Activated B cell treated with CpG ODN at 0.5 μM for 24 hours (primary cell): ENCODE data around the gene UBE2H. TPM values are rescaled to one million over a fixed set of nuclear protein-coding genes. Genes with fewer than 3 reads are reported as not detected.

Source experiments
- ATAC-seq: fragments of 200-7000 bp; cut with Tn5 transposase; one replicate; pipeline ENCODE4 v1.10.0; 2021; ENCODE audit warnings: low read depth, mild to moderate bottlenecking, moderate library complexity
- CTCF ChIA-PET: fragments of 350-600 bp; sonication (Branson Sonifier 250); formaldehyde crosslinking; loops from one replicate; lab custom pipeline; 2021; ENCODE audit warnings: antibody characterized with exemption; lab: Charles Lee
- POLR2A ChIA-PET: fragments of 350-600 bp; sonication (Branson Sonifier 250); formaldehyde crosslinking; loops from one replicate; lab custom pipeline; 2021; ENCODE audit warnings: antibody characterized with exemption; lab: Charles Lee
- DNase-seq: peaks from one replicate; pipeline ENCODE4 v3.0.0; 2022
- H3K27ac Mint-ChIP-seq: one replicate; pipeline ENCODE4 v1.8.0; 2020; ENCODE audit warnings: mixed read lengths
- H3K27me3 Mint-ChIP-seq: one replicate; pipeline ENCODE4 v1.8.0; 2021; ENCODE audit warnings: mixed read lengths
- H3K36me3 Mint-ChIP-seq: one replicate; pipeline ENCODE4 v1.8.0; 2021; ENCODE audit warnings: low read depth, mixed read lengths
- H3K4me1 Mint-ChIP-seq: one replicate; pipeline ENCODE4 v1.8.0; 2021; ENCODE audit warnings: mixed read lengths
- H3K4me3 Mint-ChIP-seq: one replicate; pipeline ENCODE4 v1.8.0; 2020; ENCODE audit warnings: mild to moderate bottlenecking, mixed read lengths
- H3K9me3 Mint-ChIP-seq: one replicate; pipeline ENCODE4 v1.8.0; 2020; ENCODE audit warnings: mixed read lengths
- intact Hi-C: fragments of 100-400 bp; cut with micrococcal nuclease; formaldehyde crosslinking; loops from one replicate; pipeline ENCODE4 v1.15.1; 2024
- total RNA-seq: library from RNA; stranded (reverse); gene quantifications from 2 replicates; pipeline ENCODE4 v1.2.3, GENCODE V29; 2022
- TF ChIP-seq, protein P1 (sequence below): fragments of 200-600 bp; IDR thresholded peaks from one replicate; pipeline ENCODE4 v1.8.0; 2022; ENCODE audit warnings: antibody characterized with exemption, mild to moderate bottlenecking

UBE2H gene
- total RNA-seq, 1 donor from 2014 or later = 32.6 TPM

DNA sequence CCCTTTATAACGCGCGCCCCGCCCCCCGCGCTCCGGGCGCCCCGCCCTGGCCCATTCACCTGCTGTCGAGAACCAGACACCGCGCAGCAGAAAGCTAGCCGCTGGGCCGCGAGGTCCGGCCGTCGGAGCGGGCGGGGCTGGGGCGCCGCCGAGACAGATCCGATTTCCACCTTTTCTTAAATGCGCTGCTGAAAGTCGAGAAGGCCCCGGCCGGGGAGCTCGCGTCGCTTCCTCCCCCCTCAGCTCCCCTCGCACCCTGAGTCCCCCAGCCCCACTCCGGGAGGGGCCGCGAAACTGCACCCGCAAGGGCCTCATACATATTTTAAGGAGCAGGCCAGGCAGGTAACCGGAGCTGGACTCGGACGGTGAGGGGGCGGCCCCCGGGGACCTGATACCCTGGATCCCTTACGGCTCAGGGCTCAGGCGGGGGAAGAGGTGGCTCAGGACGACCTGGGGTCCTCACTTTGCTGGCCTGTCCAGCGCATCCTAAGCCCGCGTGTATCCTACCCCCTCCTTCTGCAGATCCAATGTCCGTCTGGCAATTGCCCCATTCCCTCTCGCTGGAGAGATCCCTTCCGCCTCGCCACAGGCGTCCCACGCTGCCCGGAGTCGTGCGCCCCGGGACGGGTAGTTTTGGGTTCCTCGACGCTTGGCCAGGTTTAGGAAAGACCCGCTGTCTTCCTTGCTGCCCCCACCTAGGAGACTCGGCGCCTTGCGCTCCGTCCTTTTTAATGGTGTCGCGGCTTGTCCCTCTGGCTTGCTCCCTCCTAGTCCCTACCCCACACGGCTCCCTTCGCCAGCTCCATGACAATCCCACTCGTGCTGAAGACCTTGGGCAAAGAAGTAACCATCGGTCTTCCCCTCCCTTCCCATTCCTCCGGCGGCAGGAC, 170.6 kb downstream of the UBE2H start:
- TF ChIP-seq, protein P1, sequence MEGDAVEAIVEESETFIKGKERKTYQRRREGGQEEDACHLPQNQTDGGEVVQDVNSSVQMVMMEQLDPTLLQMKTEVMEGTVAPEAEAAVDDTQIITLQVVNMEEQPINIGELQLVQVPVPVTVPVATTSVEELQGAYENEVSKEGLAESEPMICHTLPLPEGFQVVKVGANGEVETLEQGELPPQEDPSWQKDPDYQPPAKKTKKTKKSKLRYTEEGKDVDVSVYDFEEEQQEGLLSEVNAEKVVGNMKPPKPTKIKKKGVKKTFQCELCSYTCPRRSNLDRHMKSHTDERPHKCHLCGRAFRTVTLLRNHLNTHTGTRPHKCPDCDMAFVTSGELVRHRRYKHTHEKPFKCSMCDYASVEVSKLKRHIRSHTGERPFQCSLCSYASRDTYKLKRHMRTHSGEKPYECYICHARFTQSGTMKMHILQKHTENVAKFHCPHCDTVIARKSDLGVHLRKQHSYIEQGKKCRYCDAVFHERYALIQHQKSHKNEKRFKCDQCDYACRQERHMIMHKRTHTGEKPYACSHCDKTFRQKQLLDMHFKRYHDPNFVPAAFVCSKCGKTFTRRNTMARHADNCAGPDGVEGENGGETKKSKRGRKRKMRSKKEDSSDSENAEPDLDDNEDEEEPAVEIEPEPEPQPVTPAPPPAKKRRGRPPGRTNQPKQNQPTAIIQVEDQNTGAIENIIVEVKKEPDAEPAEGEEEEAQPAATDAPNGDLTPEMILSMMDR = no peak
- ATAC-seq (no peak), DNase-seq (no peak)
- no peaks in the 10 kb centered on the region for H3K9me3 Mint-ChIP-seq
- CTCF ChIA-PET = no interaction called here
- H3K27me3 Mint-ChIP-seq = peaks cover 55% of the 10 kb centered on the region
- no peak overlapping the region for H3K27ac Mint-ChIP-seq
- peaks cover 47% of the 10 kb centered on the region for H3K4me1 Mint-ChIP-seq
- peak overlapping the region; percentile 81 for H3K4me3 Mint-ChIP-seq
- intact Hi-C loops = loop anchor here (1.0 to 10.0 kb wide), 5 partner anchors 43 to 953 kb away; partner anchors contain the start of genes KLF14, STRIP2, TMEM209 and UBE2H
- POLR2A ChIA-PET = no interaction called here
- no peaks in the 10 kb centered on the region for H3K36me3 Mint-ChIP-seq

DNA sequence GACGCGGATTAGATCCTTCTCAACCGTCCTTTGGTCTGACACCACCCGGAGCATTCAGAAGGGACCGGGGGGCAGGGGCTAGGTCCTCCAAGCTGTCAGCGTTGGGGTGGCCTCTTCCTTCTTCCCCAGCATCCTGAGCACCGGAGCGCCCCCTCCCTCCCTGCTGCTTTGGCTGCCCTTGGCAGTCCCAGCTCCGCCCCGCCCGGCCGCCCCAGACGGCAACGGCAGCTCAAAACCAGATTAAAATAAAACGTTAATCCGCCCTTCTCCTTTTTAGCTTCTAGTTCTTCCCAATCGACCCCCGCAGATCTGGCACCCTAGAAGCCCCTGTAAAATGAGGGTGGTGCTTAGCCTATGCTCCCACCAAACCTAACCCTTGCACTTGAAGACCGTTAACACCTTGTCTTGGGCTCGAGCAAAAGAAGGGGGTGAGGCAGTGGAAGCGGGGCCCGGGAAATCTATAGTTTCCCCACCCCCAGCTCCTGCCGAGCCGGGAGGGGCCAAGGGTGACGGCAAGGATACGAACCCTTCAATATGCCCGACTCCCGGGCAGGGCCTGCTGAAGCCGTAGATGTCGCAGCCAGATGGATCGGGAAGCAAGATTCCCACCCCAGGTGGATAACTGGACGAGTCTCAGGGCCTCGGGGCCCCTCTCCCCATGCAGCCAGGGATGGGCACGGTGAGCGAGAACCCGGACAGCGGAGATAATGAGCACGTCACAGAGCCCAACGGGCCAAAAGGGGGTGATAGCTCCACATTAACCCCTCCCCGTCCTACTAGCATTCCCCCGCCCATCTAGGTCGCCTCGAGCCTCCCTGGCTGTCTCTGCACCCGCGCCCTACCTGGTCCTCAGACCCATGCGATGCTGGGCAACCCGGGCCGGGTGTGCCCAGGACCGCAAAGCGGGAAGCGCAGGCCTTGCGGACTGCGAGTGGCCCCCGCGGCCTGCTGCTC, 171.5 kb downstream of the UBE2H start:
- H3K4me1 Mint-ChIP-seq = peaks cover 47% of the 10 kb centered on the region
- CTCF ChIA-PET = no interaction called here
- peak overlapping the region; percentile 81 for H3K4me3 Mint-ChIP-seq
- H3K27ac Mint-ChIP-seq = peak overlapping the region; percentile 50
- H3K9me3 Mint-ChIP-seq = no peaks in the 10 kb centered on the region
- POLR2A ChIA-PET = interaction anchor here (0.6 to 0.9 kb wide), 2 partner anchors 9 to 245 kb away, joined by 3 to 5 read pairs; no protein-coding TSS in a partner anchor
- DNase-seq = no peak
- no peak for ATAC-seq
- H3K27me3 Mint-ChIP-seq = peaks cover 49% of the 10 kb centered on the region
- intact Hi-C loops = loop anchor here (1.0 to 10.0 kb wide), 5 partner anchors 44 to 954 kb away; partner anchors contain the start of genes KLF14, STRIP2, TMEM209 and UBE2H
- TF ChIP-seq, protein P1 = no peak
- H3K36me3 Mint-ChIP-seq = no peaks in the 10 kb centered on the region

Other genes starting within 250 kb of the UBE2H start
- 23.0 and 28.8 TPM in 2 replicates for gene ZC3HC1, start 98.4 kb upstream of the UBE2H start, total RNA-seq
- 17.2 and 21.0 TPM in 2 replicates for gene KLHDC10, start 117.6 kb upstream of the UBE2H start, total RNA-seq